ENCODE measurements around the gene THBS1. TPM values are rescaled to one million over a fixed set of nuclear protein-coding genes. Genes with fewer than 3 reads are reported as not detected.

The THBS1 gene
- total RNA-seq (2022; extraction: Qiagen RNA extraction; ENCODE audit: low read depth) = 37.1 to 70.1 TPM (median 55.4 TPM) in 5 replicates

DNA sequence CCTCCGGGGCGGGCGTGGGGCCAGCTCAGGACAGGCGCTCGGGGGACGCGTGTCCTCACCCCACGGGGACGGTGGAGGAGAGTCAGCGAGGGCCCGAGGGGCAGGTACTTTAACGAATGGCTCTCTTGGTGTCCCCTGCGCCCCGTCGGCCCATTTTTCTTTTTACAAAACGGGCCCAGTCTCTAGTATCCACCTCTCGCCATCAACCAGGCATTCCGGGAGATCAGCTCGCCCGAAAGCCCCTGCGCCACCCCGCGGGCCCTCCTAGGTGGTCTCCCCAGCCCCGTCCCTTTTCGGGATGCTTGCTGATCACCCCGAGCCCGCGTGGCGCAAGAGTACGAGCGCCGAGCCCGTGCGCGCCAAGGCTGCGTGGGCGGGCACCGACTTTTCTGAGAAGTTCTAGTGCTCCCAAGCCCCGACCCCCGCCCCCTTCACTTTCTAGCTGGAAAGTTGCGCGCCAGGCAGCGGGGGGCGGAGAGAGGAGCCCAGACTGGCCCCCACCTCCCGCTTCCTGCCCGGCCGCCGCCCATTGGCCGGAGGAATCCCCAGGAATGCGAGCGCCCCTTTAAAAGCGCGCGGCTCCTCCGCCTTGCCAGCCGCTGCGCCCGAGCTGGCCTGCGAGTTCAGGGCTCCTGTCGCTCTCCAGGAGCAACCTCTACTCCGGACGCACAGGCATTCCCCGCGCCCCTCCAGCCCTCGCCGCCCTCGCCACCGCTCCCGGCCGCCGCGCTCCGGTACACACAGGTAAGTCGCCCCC, at the start of gene THBS1:
Gene THBS1, plus strand, starts transcription at position 595 of the 757 bp plus-strand sequence. CDS start 779 bp downstream, outside the sequence.

Other genes starting within 250 kb of the THBS1 start
- gene FSIP1, start 201.8 kb downstream of the THBS1 start, total RNA-seq (2022; extraction: Qiagen RNA extraction; ENCODE audit: low read depth) = 0.47 to 1.3 TPM (median 0.65 TPM) in 5 replicates

All from A549 treated with GW870086 at 1 μM for 4 hours (cell line).